GM12801 (cell line): ENCODE data around the gene KLC4.

Experiments used
- CTCF ChIP-seq: IDR thresholded peaks from one replicate; pipeline ENCODE4 v1.5.1; 2011; ENCODE audit warnings: control low read depth; ENCODE audit not compliant: insufficient read length; ENCODE audit errors: extremely low read depth

The KLC4 gene

GRCh38 chr6:43059168-43060033 lies at the start of gene KLC4, which contains the start of gene MRPL2:
Gene KLC4 (plus strand): TSS chr6:43059631. CDS start chr6:43061336, 1,705 bp downstream.
Gene MRPL2 (minus strand): TSS chr6:43059434. CDS start chr6:43059381, 53 bp downstream.
- no peak for TF ChIP-seq CTCF

GRCh38 chr6:43011207-43011606 lies 48.2 kb upstream of the KLC4 start:
- TF ChIP-seq CTCF = no peak

GRCh38 chr6:43012364-43012763 lies 47.1 kb upstream of the KLC4 start:
- no peak for TF ChIP-seq CTCF

GRCh38 chr6:43013097-43013842 lies 46.2 kb upstream of the KLC4 start:
- no peak for TF ChIP-seq CTCF

GRCh38 chr6:43013843-43014433 lies 45.5 kb upstream of the KLC4 start, which contains the start of the genes KLHDC3 and MEA1:
Gene KLHDC3 (plus strand): TSS chr6:43014249. CDS start chr6:43017193, 2,944 bp downstream.
Gene MEA1 (minus strand): TSS chr6:43013946. CDS start chr6:43013813, 133 bp downstream.
- TF ChIP-seq CTCF = no peak

- no peak for TF ChIP-seq CTCF
Observed at GRCh38 chr6:43014434-43014909, 45.0 kb upstream of the KLC4 start.
